NCI-H146 treated with DMSO at 0.1 percent for 48 hours (cell line): Measurements from ENCODE around the gene EPB42.
"Not testable (repeated sequence)": the region's sequence is repeated elsewhere in the genome, so short reads cannot be mapped to it uniquely, and the experiment has no call there.

Source experiments
- DNase-seq: peaks from one replicate; lab custom pipeline; 2025; ENCODE audit not compliant: unreplicated experiment; lab: John Stamatoyannopoulos, UW

EPB42 gene

GRCh38 chr15:43189296-43189695 lies 31.5 kb downstream of the EPB42 start:
- no peak for DNase-seq

- no peak for DNase-seq
Observed at GRCh38 chr15:43187544-43188155, 33.2 kb downstream of the EPB42 start.

- no peak for DNase-seq
Observed at GRCh38 chr15:43186003-43186353, 34.8 kb downstream of the EPB42 start.

- DNase-seq: peak; percentile 79
Observed at GRCh38 chr15:43185157-43186002, 35.4 kb downstream of the EPB42 start, which contains the start of gene CCNDBP1. TSS of gene CCNDBP1 (plus strand) at chr15:43185403. CDS start at chr15:43185499, 96 bp downstream.

GRCh38 chr15:43184407-43185124 lies 36.3 kb downstream of the EPB42 start:
- DNase-seq: no peak

- DNase-seq: no peak
Observed at GRCh38 chr15:43183270-43183669, 37.5 kb downstream of the EPB42 start.

GRCh38 chr15:43177147-43177546 lies 43.7 kb downstream of the EPB42 start:
- DNase-seq: not testable (repeated sequence)

GRCh38 chr15:43175656-43176309 lies 45.0 kb downstream of the EPB42 start:
- DNase-seq: not testable (repeated sequence)

GRCh38 chr15:43169888-43170287 lies 50.9 kb downstream of the EPB42 start:
- DNase-seq: no peak

GRCh38 chr15:43168192-43169107 lies 52.4 kb downstream of the EPB42 start:
- DNase-seq: no peak

- not testable (repeated sequence) for DNase-seq
Observed at GRCh38 chr15:43167261-43167660, 53.6 kb downstream of the EPB42 start.

- no peak for DNase-seq
Observed at GRCh38 chr15:43165801-43166325, 55.0 kb downstream of the EPB42 start.

- no peak for DNase-seq
Observed at GRCh38 chr15:43153269-43153668, 67.5 kb downstream of the EPB42 start.

- DNase-seq: no peak
Observed at GRCh38 chr15:43151688-43152087, 69.1 kb downstream of the EPB42 start.

GRCh38 chr15:43150191-43150929 lies 70.5 kb downstream of the EPB42 start:
- no peak for DNase-seq
